GM04503 (cell line): ENCODE data around the gene PRR12.

ENCODE experiments used
- DNase-seq: peaks from one replicate; pipeline ENCODE4 v3.0.0-alpha.2; 2012; ENCODE audit warnings: low read depth

The PRR12 gene

GRCh38 chr19:49666120-49666444, 75.1 kb downstream of the PRR12 start:
- DNase-seq, result no peak

- DNase-seq, result no peak
Observed at GRCh38 chr19:49667473-49667872, 76.5 kb downstream of the PRR12 start.

GRCh38 chr19:49669516-49669915, 78.5 kb downstream of the PRR12 start:
- DNase-seq, result no peak

GRCh38 chr19:49672131-49672919, 81.3 kb downstream of the PRR12 start:
- no peak for DNase-seq
